ENCODE results near the gene PXDC1.

DNA sequence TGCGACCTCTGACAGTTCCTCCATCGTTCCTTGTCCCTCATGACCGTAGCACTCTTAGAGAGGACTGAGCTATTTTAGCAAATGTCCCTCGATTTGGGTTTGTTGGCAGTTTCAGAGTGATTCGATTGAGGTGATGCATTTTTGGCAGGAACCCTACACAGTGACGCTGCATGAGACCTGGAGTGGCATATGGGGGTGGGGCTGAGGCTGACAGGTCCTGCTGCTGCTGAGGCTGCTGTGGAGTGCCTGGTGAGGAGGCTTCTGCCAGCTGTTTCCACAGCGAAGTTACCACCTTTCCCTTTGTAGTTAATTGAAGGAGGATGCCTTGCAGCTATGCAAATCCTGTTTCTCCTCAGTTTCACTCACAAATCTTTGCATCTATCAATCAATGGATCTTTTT, 19.8 kb downstream of the PXDC1 start:
- TF ChIP-seq POLR2A (IDR thresholded peaks at IDR 0.05): no peak
- TF ChIP-seq, protein P1, sequence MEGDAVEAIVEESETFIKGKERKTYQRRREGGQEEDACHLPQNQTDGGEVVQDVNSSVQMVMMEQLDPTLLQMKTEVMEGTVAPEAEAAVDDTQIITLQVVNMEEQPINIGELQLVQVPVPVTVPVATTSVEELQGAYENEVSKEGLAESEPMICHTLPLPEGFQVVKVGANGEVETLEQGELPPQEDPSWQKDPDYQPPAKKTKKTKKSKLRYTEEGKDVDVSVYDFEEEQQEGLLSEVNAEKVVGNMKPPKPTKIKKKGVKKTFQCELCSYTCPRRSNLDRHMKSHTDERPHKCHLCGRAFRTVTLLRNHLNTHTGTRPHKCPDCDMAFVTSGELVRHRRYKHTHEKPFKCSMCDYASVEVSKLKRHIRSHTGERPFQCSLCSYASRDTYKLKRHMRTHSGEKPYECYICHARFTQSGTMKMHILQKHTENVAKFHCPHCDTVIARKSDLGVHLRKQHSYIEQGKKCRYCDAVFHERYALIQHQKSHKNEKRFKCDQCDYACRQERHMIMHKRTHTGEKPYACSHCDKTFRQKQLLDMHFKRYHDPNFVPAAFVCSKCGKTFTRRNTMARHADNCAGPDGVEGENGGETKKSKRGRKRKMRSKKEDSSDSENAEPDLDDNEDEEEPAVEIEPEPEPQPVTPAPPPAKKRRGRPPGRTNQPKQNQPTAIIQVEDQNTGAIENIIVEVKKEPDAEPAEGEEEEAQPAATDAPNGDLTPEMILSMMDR (IDR thresholded peaks at IDR 0.05): no peak

Measured in right lobe of liver (tissue), 4 donors.